PFSK-1 (cell line): ENCODE results near the gene KCNIP4.

Source experiments
- POLR2AphosphoS5 ChIP-seq: IDR thresholded peaks from 2 replicates; pipeline ENCODE4 v1.6.1; 2012; ENCODE audit warnings: low read depth, mild to moderate bottlenecking, control low read depth, low read length, moderate library complexity
- SIN3A ChIP-seq: IDR thresholded peaks from 2 replicates; pipeline ENCODE4 v1.6.1; 2012; ENCODE audit warnings: mild to moderate bottlenecking, low read length, moderate library complexity, borderline replicate concordance; ENCODE audit not compliant: insufficient read depth
- TAF1 ChIP-seq: IDR thresholded peaks from 2 replicates; pipeline ENCODE4 v1.6.1; 2012; ENCODE audit warnings: low read length, control low read depth, borderline replicate concordance; ENCODE audit not compliant: insufficient read depth
- TF ChIP-seq, protein P1 (sequence below), 2 experiments: IDR thresholded peaks; 2 replicates each; pipeline versions ENCODE4 v1.6.1 to v1.8.0; 2011 to 2012; ENCODE audit warnings: low read depth in 2 of 2, low read length in 2 of 2, control low read depth in 1 of 2, inconsistent platforms in 1 of 2, mild to moderate bottlenecking in 1 of 2, moderate library complexity in 1 of 2; ENCODE audit not compliant: insufficient read depth in 1 of 2

GRCh38 chr4:21896767-21897166 is 51.8 kb downstream of the KCNIP4 start:
- TF ChIP-seq TAF1 (no peak), POLR2AphosphoS5 (no peak), SIN3A (no peak)
- TF ChIP-seq, protein P1, sequence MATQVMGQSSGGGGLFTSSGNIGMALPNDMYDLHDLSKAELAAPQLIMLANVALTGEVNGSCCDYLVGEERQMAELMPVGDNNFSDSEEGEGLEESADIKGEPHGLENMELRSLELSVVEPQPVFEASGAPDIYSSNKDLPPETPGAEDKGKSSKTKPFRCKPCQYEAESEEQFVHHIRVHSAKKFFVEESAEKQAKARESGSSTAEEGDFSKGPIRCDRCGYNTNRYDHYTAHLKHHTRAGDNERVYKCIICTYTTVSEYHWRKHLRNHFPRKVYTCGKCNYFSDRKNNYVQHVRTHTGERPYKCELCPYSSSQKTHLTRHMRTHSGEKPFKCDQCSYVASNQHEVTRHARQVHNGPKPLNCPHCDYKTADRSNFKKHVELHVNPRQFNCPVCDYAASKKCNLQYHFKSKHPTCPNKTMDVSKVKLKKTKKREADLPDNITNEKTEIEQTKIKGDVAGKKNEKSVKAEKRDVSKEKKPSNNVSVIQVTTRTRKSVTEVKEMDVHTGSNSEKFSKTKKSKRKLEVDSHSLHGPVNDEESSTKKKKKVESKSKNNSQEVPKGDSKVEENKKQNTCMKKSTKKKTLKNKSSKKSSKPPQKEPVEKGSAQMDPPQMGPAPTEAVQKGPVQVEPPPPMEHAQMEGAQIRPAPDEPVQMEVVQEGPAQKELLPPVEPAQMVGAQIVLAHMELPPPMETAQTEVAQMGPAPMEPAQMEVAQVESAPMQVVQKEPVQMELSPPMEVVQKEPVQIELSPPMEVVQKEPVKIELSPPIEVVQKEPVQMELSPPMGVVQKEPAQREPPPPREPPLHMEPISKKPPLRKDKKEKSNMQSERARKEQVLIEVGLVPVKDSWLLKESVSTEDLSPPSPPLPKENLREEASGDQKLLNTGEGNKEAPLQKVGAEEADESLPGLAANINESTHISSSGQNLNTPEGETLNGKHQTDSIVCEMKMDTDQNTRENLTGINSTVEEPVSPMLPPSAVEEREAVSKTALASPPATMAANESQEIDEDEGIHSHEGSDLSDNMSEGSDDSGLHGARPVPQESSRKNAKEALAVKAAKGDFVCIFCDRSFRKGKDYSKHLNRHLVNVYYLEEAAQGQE (IDR thresholded peaks at IDR 0.05; ENCODE audit: insufficient read depth in 1 of 2, low read depth in 2 of 2, low read length in 2 of 2) = no peak
